CD4-positive, alpha-beta T cell treated with Interleukin-4 for 1 hour (primary cell): ENCODE results near the gene NPHP3.
A peak's percentile ranks its signal among the peaks of the same experiment; 100 is the strongest.
"Not testable (repeated sequence)": the region's sequence is repeated elsewhere in the genome, so short reads cannot be mapped to it uniquely, and the experiment has no call there.

ENCODE experiments used
- DNase-seq, 2 donors: peaks; one replicate each; pipeline ENCODE4 v3.0.0-alpha.2; 2020 to 2022

Gene NPHP3

GRCh38 chr3:132722165-132723023 is at the start of gene NPHP3:
Gene NPHP3 (minus strand): TSS chr3:132722409. CDS start chr3:132722355, 54 bp downstream.
- peak; percentile 94 to 97 for DNase-seq

GRCh38 chr3:132758740-132759139 is 36.5 kb upstream of the NPHP3 start:
- no peak for DNase-seq

GRCh38 chr3:132756108-132756650 is 34.0 kb upstream of the NPHP3 start:
- DNase-seq: no peak

GRCh38 chr3:132753946-132754345 is 31.7 kb upstream of the NPHP3 start:
- DNase-seq: no peak

- DNase-seq: no peak
Observed at GRCh38 chr3:132749786-132750185, 27.6 kb upstream of the NPHP3 start.

GRCh38 chr3:132746720-132747119 is 24.5 kb upstream of the NPHP3 start:
- not testable (repeated sequence) for DNase-seq

- no peak for DNase-seq
Observed at GRCh38 chr3:132738314-132738713, 16.1 kb upstream of the NPHP3 start.

- DNase-seq: no peak
Observed at GRCh38 chr3:132735589-132735988, 13.4 kb upstream of the NPHP3 start.

- DNase-seq: peak in 1 of 2 donors; percentile 12
Observed at GRCh38 chr3:132730891-132731580, 8.8 kb upstream of the NPHP3 start.

- peak in 1 of 2 donors; percentile 77 for DNase-seq
Observed at GRCh38 chr3:132726341-132726823, 4.2 kb upstream of the NPHP3 start.

GRCh38 chr3:132723024-132723950 is 1.1 kb upstream of the NPHP3 start:
- DNase-seq: no peak

- no peak for DNase-seq
Observed at GRCh38 chr3:132721479-132722164, 587 bp downstream of the NPHP3 start.

- no peak for DNase-seq
Observed at GRCh38 chr3:132720228-132720627, 2.0 kb downstream of the NPHP3 start.

- no peak for DNase-seq
Observed at GRCh38 chr3:132716372-132716771, 5.8 kb downstream of the NPHP3 start.

- no peak for DNase-seq
Observed at GRCh38 chr3:132713977-132714727, 8.1 kb downstream of the NPHP3 start.

GRCh38 chr3:132710311-132710710 is 11.9 kb downstream of the NPHP3 start:
- DNase-seq: no peak

GRCh38 chr3:132709761-132710160 is 12.4 kb downstream of the NPHP3 start:
- DNase-seq: no peak

- no peak for DNase-seq
Observed at GRCh38 chr3:132703733-132704132, 18.5 kb downstream of the NPHP3 start.

- no peak for DNase-seq
Observed at GRCh38 chr3:132695422-132695821, 26.8 kb downstream of the NPHP3 start.

GRCh38 chr3:132694991-132695390 is 27.2 kb downstream of the NPHP3 start:
- no peak for DNase-seq

- no peak for DNase-seq
Observed at GRCh38 chr3:132690040-132690439, 32.2 kb downstream of the NPHP3 start.
